Activated effector memory CD4-positive, alpha-beta T cell treated with anti-CD3 and anti-CD28 coated beads, Interleukin-2, amount 50 U/mL, for 16 hours (primary cell): ENCODE measurements around the gene ZNF391.
"Not testable (repeated sequence)": the region's sequence is repeated elsewhere in the genome, so short reads cannot be mapped to it uniquely, and the experiment has no call there.

ENCODE experiments used
- DNase-seq: peaks from one replicate; pipeline ENCODE4 v3.0.0-alpha.2; 2020

ZNF391 gene

DNA sequence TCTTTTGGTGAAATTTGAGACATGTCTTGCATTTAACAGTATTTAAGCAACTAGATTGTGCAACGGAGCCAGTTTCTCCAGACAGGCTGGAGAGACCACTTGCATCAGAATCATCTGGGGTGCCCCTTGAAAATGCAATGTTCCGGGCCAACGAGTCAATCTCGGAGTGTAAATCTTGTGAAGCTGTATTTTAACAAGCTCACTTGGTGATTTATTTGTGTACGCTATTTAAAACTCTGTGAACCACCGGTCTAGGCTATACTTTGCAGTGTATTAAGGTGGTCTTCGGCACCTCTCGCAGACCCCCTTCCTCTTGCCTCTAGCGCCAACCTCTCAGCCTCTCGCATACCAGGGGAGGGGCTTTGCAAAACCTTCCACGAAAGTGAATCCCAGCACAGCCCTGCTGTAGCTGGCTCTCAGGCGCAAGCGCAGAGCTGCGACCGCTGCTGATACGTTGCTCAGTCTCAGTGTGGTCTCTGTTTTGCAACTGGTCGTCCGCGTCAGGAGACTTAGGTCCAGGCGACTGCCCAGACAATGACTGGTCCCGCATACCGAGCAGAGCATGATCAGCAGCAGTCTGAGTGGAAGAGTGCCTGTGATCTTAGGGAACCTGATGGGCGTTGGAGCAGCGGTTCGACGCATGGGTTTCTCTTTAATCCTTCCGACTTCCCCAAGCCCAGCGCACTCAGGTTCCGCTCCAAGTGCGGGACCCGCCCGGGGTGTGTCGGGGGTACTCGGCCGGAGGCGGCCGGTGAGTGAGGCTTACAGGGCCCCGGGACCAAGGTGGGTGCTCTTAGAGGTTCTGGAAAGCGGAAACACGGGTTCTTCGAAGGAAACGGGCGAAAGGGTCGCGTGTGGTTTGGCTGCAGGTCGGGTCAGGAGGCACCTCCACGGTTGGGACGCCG lies at the start of gene ZNF391:
ZNF391 (plus strand) TSS at position 467 of the 905 bp plus-strand sequence. CDS start 11,612 bp downstream, outside the sequence.
- peak; percentile 87 for DNase-seq

- DNase-seq: no peak
Observed at GRCh38 chr6:27352850-27353249, 35.7 kb upstream of the ZNF391 start.

DNA sequence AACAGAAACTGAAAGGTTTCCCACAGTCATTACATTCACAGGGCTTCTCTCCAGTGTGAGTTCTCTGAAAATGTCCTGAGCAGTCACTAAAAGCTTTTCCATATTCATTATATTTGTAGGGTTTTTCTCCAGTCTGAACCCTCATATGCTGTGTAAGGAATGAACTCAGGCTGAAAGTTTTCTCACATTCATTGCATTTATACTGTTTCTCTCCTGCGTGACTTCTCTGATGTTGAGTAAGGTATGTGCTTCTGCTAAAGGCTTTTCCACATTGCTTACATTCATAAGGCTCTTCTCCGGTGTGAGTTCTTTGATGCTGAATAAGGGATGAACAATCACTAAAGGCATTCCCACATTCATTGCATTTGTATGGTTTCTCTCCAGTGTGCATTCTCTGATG lies 29.8 kb upstream of the ZNF391 start:
- no peak for DNase-seq

- no peak for DNase-seq
Observed at GRCh38 chr6:27359231-27359630, 29.3 kb upstream of the ZNF391 start.

- no peak for DNase-seq
Observed at GRCh38 chr6:27368202-27368601, 20.4 kb upstream of the ZNF391 start.

DNA sequence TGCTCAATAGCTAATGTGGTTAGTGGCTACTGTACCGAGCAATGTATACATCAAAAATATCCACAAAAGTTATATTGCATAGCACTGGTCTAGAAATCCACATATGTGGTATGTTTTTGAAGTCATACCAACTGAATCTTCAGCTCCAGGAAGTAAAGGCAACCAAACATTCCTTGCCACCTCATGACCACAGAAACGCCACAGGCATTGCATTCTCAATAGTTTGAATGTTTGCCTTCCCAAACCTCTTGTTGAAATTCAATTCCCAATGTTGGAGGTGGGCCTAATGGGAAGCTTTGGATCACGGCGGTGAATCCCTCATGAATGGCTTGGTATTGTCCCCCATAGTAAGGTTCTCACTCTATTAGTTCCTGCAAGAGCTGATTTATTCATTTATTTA lies 18.2 kb upstream of the ZNF391 start:
- no peak for DNase-seq

- peak; percentile 88 for DNase-seq
Observed at GRCh38 chr6:27374824-27375612, 13.5 kb upstream of the ZNF391 start.

DNA sequence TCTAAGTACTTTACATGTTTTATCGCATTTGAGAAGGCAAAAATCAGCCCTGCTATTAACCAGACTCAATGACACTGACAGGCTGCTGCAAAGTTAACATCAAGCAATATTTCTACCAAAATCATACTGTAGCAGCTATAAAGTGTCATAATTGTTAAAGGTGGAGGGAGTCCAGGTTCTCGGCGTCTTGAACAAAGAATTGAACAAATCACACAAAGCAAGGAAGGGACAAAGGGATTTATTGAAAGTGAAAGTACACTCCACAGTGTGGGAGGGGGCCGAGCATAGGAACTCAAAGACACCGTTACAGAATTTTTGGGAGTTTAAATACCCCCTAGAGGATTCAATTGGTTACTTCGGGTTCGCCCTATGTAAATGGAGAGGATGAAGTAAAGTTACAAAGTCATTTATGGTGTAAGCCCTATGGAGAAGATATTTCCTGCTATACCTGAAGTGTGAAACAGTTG lies 12.9 kb upstream of the ZNF391 start:
- no peak for DNase-seq

- not testable (repeated sequence) for DNase-seq
Observed at GRCh38 chr6:27378406-27378805, 10.2 kb upstream of the ZNF391 start.

DNA sequence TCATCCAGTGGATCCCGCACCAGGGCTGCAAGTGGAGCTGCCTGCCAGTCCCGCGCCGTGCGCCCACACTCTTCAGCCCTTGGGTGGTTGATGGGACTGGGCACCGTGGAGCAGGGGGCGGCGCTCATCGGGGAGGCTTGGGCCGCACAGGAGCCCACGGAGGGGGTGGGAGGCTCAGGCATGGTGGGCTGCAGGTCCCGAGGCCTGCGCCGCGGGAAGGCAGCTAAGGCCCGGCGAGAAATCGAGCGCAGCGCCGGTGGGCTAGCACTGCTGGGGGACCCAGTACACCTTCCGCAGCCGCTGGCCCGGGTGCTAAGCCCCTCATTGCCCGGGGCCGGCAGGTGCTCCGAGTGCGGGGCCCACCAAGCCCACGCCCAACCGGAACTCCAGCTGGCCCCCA lies 7.6 kb upstream of the ZNF391 start:
- not testable (repeated sequence) for DNase-seq

DNA sequence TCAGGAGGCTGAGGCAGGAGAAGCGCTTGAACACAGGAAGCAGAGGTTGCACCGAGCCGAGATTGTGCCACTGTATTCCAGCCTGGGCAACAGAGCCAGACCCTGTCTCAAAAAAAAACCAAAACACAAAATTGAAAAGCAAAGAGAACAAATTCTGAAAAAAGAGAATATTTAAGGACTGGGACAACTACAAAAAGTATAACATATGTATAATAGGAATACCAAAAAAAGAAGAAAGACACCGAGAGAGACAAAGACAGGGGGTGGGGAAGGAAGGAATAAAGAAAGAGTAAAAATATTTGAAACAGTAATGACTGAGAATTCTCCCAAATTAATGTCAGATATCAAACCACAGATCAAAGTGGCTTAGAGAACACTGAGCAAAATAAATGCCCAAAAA lies 5.5 kb upstream of the ZNF391 start:
- DNase-seq: no peak

DNA sequence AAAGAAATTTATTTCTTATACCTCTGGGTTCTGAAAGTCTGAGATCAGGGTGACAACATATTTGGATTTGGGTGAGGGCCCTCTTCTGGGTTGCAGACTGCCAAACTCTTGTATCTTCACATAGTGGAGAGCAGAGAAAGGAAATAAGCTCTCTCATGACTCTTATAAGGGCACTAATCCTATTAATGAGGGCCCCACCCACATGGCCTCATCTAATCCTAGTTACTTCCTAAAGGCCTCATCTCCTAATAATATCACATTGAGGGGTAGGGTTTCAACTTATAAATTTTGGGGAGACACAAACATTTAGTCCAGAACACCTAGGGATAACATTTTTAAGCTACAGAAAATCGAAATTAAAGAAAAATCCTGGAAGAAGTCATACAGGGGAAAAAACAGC lies 5.1 kb upstream of the ZNF391 start:
- DNase-seq: no peak

GRCh38 chr6:27392623-27393022 lies 4.1 kb downstream of the ZNF391 start:
- DNase-seq: no peak

GRCh38 chr6:27394073-27394472 lies 5.5 kb downstream of the ZNF391 start:
- DNase-seq: no peak

GRCh38 chr6:27400877-27401642 lies 12.5 kb downstream of the ZNF391 start:
- DNase-seq: no peak

DNA sequence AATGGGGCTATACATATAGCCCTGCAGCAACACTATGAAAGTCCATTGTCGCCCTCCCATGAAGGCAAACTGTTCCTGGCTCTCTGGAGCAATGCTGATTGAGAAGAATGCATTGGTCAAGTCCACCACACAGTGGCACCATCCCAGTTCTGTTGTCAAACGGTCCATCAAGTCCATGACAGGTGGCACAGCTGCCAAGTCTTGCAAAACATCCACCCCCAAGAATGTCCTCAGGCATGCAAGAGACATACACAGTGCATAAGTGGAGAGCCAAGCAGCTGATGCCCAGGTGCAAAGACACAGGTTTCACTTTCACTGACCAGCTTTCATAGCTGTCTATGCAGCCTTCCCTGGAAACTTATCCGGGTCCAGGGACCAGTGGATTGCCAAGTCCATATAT lies 17.5 kb downstream of the ZNF391 start:
- no peak for DNase-seq

GRCh38 chr6:27407153-27407814 lies 18.7 kb downstream of the ZNF391 start:
- no peak for DNase-seq

GRCh38 chr6:27414300-27414699 lies 25.7 kb downstream of the ZNF391 start:
- no peak for DNase-seq

GRCh38 chr6:27414996-27415395 lies 26.4 kb downstream of the ZNF391 start:
- no peak for DNase-seq

DNA sequence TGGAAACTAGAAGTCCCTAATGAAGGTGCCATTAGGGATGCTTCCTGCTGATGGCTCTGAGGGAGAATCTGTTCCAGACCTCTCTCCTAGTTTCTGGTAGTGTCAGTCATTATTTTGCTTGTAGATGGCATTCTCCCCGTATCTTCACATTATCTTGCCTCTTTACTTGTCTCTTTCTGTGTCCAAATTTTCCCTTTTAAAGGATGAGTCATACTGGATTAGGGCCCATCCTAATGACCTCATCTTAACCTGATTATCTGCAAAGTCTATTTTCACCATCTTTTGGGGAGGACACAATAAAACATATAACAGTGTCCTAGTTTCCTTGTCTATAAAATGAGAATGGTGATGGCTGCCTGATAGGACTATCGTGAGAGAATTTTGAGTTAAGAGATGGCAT lies 27.3 kb downstream of the ZNF391 start:
- DNase-seq: no peak

- no peak for DNase-seq
Observed at GRCh38 chr6:27419363-27419762, 30.8 kb downstream of the ZNF391 start.

DNA sequence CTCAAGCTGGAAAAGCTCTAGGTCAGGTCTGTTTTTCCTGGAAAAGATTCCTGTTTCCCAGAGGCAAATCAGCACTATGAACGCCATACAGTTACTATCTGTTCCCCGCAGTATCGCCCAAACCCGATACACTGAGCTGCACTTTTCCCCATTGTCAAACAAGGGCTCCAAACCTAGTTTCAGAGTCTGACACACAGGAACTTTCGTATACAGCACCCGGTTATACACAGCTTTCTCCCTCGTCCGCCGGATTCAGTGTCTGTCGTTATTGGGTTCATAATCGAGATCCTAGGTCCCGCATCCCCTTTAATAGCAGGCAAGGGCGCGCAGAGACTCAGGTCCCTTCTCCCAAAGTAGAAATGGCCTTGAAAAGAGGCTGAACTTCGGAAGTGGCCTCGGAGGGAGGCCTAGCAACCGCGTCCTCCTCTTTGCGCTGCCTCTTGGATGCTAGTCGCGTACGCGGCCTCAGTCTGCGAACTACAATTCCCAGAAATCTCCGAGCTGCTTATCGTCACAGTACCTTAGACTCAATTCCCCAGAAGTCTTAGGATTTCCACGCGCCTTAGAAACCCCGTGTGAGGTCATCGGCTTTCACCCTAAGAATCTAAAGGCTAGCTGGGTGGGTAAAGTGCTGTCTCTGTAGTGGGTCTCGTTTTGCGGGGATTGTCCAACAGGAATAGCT lies 34.2 kb downstream of the ZNF391 start:
- DNase-seq: no peak
